ENCODE measurements around the gene TRAK1. TPM values are rescaled to one million over a fixed set of nuclear protein-coding genes. Genes with fewer than 3 reads are reported as not detected.
A peak's percentile ranks its signal among the peaks of the same experiment; 100 is the strongest.

Gene TRAK1
- total RNA-seq, 1 donor from 2014 or later, result 36.1 TPM

DNA sequence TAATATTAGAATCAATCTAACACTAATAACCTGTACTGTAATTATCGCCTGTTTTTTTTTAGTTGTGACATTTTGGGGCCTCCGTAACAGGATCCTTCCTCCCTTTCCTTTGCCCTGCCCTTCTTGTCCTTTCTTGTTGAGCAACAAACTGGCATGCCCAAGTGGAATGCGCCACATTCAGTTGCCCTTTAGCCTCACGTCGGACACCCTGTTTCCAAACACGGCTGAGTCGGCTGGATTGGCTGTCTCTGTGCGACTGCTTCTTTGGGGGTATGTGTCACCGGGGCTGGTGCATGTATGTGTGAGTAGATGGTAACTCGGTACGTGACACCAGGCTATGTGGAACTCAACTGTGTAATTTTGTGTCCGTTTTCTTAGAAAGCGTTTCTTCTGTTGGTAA is 24.1 kb downstream of the TRAK1 start:
- Histone ChIP-seq H3K4me3 (ENCODE audit: low read depth, low read length) (no peak overlapping the region), H3K27me3 (ENCODE audit: control insufficient read depth, insufficient read depth, low read length) (no peaks in the 10 kb centered on the region), H3K36me3 (ENCODE audit: control insufficient read depth, insufficient read depth, low read length) (no peaks in the 10 kb centered on the region)
- no peak for FAIRE-seq
- TF ChIP-seq, protein P1, sequence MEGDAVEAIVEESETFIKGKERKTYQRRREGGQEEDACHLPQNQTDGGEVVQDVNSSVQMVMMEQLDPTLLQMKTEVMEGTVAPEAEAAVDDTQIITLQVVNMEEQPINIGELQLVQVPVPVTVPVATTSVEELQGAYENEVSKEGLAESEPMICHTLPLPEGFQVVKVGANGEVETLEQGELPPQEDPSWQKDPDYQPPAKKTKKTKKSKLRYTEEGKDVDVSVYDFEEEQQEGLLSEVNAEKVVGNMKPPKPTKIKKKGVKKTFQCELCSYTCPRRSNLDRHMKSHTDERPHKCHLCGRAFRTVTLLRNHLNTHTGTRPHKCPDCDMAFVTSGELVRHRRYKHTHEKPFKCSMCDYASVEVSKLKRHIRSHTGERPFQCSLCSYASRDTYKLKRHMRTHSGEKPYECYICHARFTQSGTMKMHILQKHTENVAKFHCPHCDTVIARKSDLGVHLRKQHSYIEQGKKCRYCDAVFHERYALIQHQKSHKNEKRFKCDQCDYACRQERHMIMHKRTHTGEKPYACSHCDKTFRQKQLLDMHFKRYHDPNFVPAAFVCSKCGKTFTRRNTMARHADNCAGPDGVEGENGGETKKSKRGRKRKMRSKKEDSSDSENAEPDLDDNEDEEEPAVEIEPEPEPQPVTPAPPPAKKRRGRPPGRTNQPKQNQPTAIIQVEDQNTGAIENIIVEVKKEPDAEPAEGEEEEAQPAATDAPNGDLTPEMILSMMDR (IDR thresholded peaks at IDR 0.05; ENCODE audit: insufficient read depth, low read length, severe bottlenecking), result no peak
- DNase-seq (ENCODE audit: low read depth), result no peak

DNA sequence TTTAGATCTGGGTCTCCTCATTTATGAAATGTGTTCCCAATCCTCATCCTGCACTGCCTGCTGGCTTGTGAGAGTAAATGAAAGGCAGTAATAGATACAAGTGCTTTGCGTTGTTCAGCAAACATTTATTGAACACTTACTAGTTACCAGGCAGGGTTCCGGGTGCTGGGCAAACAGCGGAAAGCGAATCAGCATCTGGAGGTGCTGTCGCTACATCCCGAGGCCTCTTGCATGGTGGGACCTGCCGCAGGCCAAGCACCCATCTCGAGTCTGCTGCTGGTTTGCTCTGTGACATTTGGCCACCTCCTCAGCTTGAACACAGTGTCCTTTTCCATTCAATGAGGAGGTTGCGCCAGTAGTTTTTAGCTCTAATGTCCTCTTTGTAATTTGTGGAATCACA is 24.8 kb downstream of the TRAK1 start:
- TF ChIP-seq, protein P1 (IDR thresholded peaks at IDR 0.05; ENCODE audit: insufficient read depth, low read length, severe bottlenecking), result no peak
- H3K27me3 ChIP-seq (ENCODE audit: control insufficient read depth, insufficient read depth, low read length), result no peaks in the 10 kb centered on the region
- DNase-seq (ENCODE audit: low read depth) (no peak), FAIRE-seq (no peak)
- no peak overlapping the region for H3K4me3 ChIP-seq (ENCODE audit: low read depth, low read length)
- H3K36me3 ChIP-seq (ENCODE audit: control insufficient read depth, insufficient read depth, low read length), result no peaks in the 10 kb centered on the region

DNA sequence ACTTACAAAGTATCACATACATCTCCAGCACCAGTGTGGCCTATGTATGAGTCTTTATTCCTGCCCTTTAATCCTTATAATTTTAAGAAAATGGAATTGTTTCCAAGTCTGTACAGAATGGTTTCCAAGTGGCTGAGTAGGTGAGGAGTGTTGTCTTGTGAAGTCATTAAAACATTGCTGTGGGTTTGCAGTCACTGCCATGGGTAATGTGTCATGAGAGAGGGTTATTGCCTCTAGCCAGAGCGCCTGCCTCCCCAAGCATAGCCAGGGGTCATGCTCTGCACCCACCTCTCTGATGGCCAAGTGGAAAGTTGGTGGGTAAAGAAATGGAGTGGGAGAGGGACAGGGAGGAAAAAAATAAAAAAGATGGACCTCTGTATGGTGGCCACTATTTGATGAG is 25.3 kb downstream of the TRAK1 start:
- Histone ChIP-seq H3K4me3 (ENCODE audit: low read depth, low read length) (no peak overlapping the region), H3K36me3 (ENCODE audit: control insufficient read depth, insufficient read depth, low read length) (no peaks in the 10 kb centered on the region), H3K27me3 (ENCODE audit: control insufficient read depth, insufficient read depth, low read length) (no peaks in the 10 kb centered on the region)
- TF ChIP-seq, protein P1 (IDR thresholded peaks at IDR 0.05; ENCODE audit: insufficient read depth, low read length, severe bottlenecking), result no peak
- no peak for FAIRE-seq
- no peak for DNase-seq (ENCODE audit: low read depth)

DNA sequence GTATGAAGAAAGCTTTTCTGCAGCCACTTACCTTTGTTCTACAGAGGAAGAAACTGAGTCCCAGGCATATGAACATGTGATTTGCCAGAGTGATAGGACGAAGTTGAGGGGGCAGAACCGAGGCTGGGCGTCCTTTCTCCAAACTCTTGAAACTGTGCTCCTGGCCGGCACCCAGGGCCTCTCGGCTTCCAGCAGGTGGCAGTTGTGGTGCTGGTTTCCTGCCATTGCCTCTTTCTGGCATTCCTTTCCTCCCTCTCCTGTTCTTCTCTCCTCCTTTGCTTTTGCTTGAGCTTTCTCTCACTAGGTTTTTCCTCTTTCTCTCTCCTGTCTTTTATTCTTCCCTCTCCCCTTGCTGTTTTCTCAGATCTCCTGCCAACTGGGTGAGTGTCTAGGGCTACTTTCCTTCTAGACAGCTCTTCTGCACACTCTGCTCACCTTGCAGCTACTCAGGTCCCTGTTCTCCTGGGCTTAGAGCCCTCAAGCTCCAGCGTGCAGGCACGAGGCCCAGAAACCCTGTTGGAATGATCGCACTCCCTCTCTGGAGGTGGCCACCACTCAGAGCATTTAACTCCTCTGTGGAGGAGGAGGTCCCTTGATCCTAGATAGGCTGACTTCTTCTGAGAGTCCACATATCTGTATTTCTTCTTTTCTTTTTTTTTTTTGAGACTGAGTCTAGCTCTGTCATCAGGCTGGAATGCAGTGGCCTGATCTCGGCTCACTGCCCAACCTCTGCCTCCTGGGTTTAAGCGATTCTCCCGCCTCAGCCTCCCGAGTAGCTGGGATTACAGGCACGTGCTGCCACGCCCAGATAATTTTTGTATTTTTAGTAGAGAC is 26.2 kb downstream of the TRAK1 start:
- H3K4me3 ChIP-seq (ENCODE audit: low read depth, low read length), result no peak overlapping the region

DNA sequence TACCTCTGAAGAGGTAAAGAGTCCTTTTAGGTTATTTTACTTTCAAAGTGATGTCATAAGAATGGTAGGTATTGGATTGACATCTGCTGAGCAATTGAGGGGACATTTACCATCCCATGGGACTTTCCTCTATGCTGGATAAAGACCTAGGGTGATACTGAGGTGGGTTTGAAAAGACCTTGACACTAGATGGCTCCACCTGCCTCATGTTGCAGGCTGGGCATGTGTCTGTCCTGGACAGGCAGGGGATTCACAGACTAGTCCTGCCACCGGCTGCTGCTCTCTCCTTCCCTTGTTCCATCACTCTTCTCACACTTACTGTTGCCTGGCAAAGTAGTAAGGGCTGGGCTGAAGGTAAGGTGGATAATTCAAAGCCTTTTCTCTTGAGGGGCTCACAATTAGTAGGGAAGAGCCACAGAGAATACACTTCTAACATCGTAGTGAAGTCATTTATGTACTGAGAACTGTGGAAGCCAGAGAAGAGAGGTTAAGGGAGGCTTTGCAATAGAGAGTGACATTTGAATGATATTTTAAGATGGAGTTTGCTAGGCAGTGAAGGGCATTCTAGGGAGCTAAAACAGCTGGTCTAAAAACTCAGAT is 27.7 kb downstream of the TRAK1 start:
- FAIRE-seq, result peak; percentile 13
- Histone ChIP-seq H3K4me3 (ENCODE audit: low read depth, low read length) (no peak overlapping the region), H3K36me3 (ENCODE audit: control insufficient read depth, insufficient read depth, low read length) (no peaks in the 10 kb centered on the region), H3K27me3 (ENCODE audit: control insufficient read depth, insufficient read depth, low read length) (no peaks in the 10 kb centered on the region)
- DNase-seq (ENCODE audit: low read depth), result peak; percentile 64
- TF ChIP-seq, protein P1 (IDR thresholded peaks at IDR 0.05; ENCODE audit: insufficient read depth, low read length, severe bottlenecking), result peak; percentile 66

More for the DNA sequence above, 26.2 kb downstream of the TRAK1 start:
- H3K27me3 ChIP-seq (ENCODE audit: control insufficient read depth, insufficient read depth, low read length), result no peaks in the 10 kb centered on the region
- DNase-seq (ENCODE audit: low read depth) (peak; percentile 75), FAIRE-seq (no peak)
- no peaks in the 10 kb centered on the region for H3K36me3 ChIP-seq (ENCODE audit: control insufficient read depth, insufficient read depth, low read length)
- TF ChIP-seq, protein P1 (IDR thresholded peaks at IDR 0.05; ENCODE audit: insufficient read depth, low read length, severe bottlenecking), result peak; percentile 94

Measured in bronchial epithelial cell (primary cell).